Measurements from ENCODE around the gene FOXR1.

Gene FOXR1

DNA sequence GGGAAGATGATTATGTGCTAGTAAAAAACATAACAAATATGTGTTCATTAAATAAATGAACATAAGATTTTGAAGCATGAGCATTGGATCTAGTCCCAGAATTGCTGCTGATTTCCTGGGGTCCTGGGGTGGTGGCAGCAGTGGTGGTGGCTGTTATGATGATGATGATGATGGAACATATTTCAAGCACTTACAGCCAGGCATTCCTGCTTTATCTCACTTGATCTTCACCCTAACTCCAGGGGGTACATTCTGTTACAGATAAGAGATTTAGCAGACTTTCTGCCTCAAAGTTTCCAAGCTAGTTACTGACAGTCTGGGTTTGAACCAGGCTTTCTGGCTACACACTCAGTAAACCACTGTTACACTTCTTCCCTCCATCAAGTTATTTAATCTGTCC is 52.2 kb downstream of the FOXR1 start:
- no peak overlapping the region for H2BK15ac ChIP-seq (replicated peaks; ENCODE audit: low read depth)

DNA sequence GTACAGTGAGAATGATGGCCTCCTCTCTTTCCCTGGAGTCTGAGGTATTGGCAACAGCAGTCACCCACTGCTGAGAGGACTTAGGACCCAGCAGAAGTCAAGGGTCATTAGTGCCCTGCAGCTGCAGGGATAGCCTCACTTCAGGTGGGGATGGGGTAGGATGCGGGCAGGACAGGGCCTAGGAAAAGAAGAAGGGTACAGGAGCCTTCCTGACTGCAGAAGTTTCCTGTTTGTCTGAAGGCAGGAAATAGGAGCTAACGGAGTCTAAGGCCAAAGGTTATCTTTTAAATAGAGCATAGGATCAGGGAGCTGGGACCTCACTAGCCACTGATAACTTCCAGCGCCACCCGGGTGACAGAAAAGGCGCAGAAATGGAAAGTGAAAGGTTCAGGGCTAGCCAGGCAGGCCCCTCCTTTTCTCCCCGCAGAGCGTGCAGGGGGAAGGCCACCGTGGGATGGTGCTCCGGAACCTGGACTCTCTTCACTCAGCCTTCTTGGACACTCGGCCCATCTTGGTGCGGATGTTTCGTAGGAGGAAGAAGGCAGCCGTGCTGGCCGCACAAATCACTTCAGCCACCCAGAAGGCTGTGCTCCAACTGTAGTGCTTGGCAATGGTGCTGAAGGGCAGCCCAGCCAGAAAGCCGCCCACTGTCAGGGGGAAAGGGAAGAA is 53.0 kb downstream of the FOXR1 start:
- peaks cover 17% of the 10 kb centered on the region for H3K79me1 ChIP-seq (ENCODE audit: low read length)
- H2BK15ac ChIP-seq (replicated peaks; ENCODE audit: low read depth), result no peak overlapping the region
- peaks cover 18% of the 10 kb centered on the region for H3K4me1 ChIP-seq (ENCODE audit: control insufficient read depth, low read depth, low read length)
- peak; percentile 34 for DNase-seq
- H4K5ac ChIP-seq (ENCODE audit: low read length), result no peak overlapping the region
- no peak overlapping the region for H3K23ac ChIP-seq (ENCODE audit: low read length)
- WGBS (ENCODE audit: extremely low coverage, insufficient coverage, low lambda C conversion rate), result no CpG with 5 or more reads among the region's 15 CpGs
- no peak overlapping the region for H3K56ac ChIP-seq (ENCODE audit: low read length)
- peaks cover 2% of the 10 kb centered on the region for H3K36me3 ChIP-seq (ENCODE audit: control insufficient read depth, insufficient read depth, low read length)
- H3K4ac ChIP-seq (ENCODE audit: low read depth, low read length), result no peak overlapping the region
- H3K4me3 ChIP-seq (ENCODE audit: low read length), result no peak overlapping the region
- no peak overlapping the region for H3K9ac ChIP-seq (ENCODE audit: low read length)
- H3K27ac ChIP-seq (ENCODE audit: low read depth, low read length), result no peak overlapping the region
- H3K4me2 ChIP-seq (ENCODE audit: low read length), result no peak overlapping the region
- no peak overlapping the region for H2BK5ac ChIP-seq (ENCODE audit: low read length)
- no peak overlapping the region for H2AK5ac ChIP-seq (ENCODE audit: low read length)
- H3K18ac ChIP-seq (ENCODE audit: low read length), result no peak overlapping the region
- no peak overlapping the region for H4K8ac ChIP-seq (ENCODE audit: low read depth, low read length)
- no peak overlapping the region for H2BK120ac ChIP-seq (ENCODE audit: low read depth, low read length)
- peaks cover 12% of the 10 kb centered on the region for H3K79me2 ChIP-seq (ENCODE audit: control insufficient read depth, insufficient read depth, low read length)
- no peaks in the 10 kb centered on the region for H3K27me3 ChIP-seq (ENCODE audit: insufficient read depth, low read length, poor library complexity)

More for the DNA sequence above, 52.2 kb downstream of the FOXR1 start:
- Histone ChIP-seq H3K79me1 (ENCODE audit: low read length) (peaks cover 15% of the 10 kb centered on the region), H3K56ac (ENCODE audit: low read length) (no peak overlapping the region), H2BK5ac (ENCODE audit: low read length) (no peak overlapping the region), H3K4me2 (ENCODE audit: low read length) (no peak overlapping the region), H3K4me3 (ENCODE audit: low read length) (no peak overlapping the region), H3K79me2 (ENCODE audit: control insufficient read depth, insufficient read depth, low read length) (peaks cover 19% of the 10 kb centered on the region), H3K4ac (ENCODE audit: low read depth, low read length) (no peak overlapping the region), H3K27me3 (ENCODE audit: insufficient read depth, low read length, poor library complexity) (no peaks in the 10 kb centered on the region), H3K36me3 (ENCODE audit: control insufficient read depth, insufficient read depth, low read length) (peaks cover 2% of the 10 kb centered on the region), H3K9ac (ENCODE audit: low read length) (no peak overlapping the region), H2AK5ac (ENCODE audit: low read length) (no peak overlapping the region), H3K27ac (ENCODE audit: low read depth, low read length) (no peak overlapping the region), H3K4me1 (ENCODE audit: control insufficient read depth, low read depth, low read length) (peaks cover 12% of the 10 kb centered on the region), H2BK120ac (ENCODE audit: low read depth, low read length) (no peak overlapping the region), H3K18ac (ENCODE audit: low read length) (no peak overlapping the region), H4K8ac (ENCODE audit: low read depth, low read length) (no peak overlapping the region), H4K5ac (ENCODE audit: low read length) (no peak overlapping the region), H3K23ac (ENCODE audit: low read length) (no peak overlapping the region)
- peak; percentile 78 for DNase-seq

DNA sequence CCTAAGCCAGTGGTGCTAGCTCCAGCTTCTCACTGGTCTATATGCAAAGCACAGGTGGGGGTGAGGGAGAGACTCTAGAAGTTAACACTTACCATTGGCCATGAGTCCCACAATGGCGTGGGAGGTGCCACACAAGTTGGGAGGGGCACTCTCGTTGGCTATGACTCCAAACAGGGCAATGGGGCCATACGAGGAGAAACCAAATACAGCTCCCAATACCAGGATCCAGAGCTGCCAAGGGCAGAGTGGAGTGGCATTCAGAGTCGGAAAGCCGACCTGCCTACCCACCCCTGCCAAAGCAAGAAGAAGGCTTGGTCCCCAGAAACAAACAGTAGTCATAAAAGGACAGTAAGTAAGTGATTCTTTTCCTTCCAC is 53.5 kb downstream of the FOXR1 start:
- H3K4me2 ChIP-seq (ENCODE audit: low read length), result no peak overlapping the region
- no peak overlapping the region for H3K4ac ChIP-seq (ENCODE audit: low read depth, low read length)
- H3K18ac ChIP-seq (ENCODE audit: low read length), result no peak overlapping the region
- H3K56ac ChIP-seq (ENCODE audit: low read length), result no peak overlapping the region
- peaks cover 2% of the 10 kb centered on the region for H3K36me3 ChIP-seq (ENCODE audit: control insufficient read depth, insufficient read depth, low read length)
- peaks cover 15% of the 10 kb centered on the region for H3K79me1 ChIP-seq (ENCODE audit: low read length)
- no peak overlapping the region for H3K4me3 ChIP-seq (ENCODE audit: low read length)
- WGBS (ENCODE audit: extremely low coverage, insufficient coverage, low lambda C conversion rate), result no CpG with 5 or more reads among the region's 5 CpGs
- no peak overlapping the region for H3K27ac ChIP-seq (ENCODE audit: low read depth, low read length)
- H4K5ac ChIP-seq (ENCODE audit: low read length), result no peak overlapping the region
- H3K23ac ChIP-seq (ENCODE audit: low read length), result no peak overlapping the region
- no peak overlapping the region for H2BK5ac ChIP-seq (ENCODE audit: low read length)
- H3K9ac ChIP-seq (ENCODE audit: low read length), result no peak overlapping the region
- peaks cover 7% of the 10 kb centered on the region for H3K79me2 ChIP-seq (ENCODE audit: control insufficient read depth, insufficient read depth, low read length)
- H3K27me3 ChIP-seq (ENCODE audit: insufficient read depth, low read length, poor library complexity), result no peaks in the 10 kb centered on the region
- no peak overlapping the region for H2BK120ac ChIP-seq (ENCODE audit: low read depth, low read length)
- no peak overlapping the region for H4K8ac ChIP-seq (ENCODE audit: low read depth, low read length)
- H3K4me1 ChIP-seq (ENCODE audit: control insufficient read depth, low read depth, low read length), result peaks cover 16% of the 10 kb centered on the region
- no peak overlapping the region for H2BK15ac ChIP-seq (replicated peaks; ENCODE audit: low read depth)
- DNase-seq, result no peak
- no peak overlapping the region for H2AK5ac ChIP-seq (ENCODE audit: low read length)

DNA sequence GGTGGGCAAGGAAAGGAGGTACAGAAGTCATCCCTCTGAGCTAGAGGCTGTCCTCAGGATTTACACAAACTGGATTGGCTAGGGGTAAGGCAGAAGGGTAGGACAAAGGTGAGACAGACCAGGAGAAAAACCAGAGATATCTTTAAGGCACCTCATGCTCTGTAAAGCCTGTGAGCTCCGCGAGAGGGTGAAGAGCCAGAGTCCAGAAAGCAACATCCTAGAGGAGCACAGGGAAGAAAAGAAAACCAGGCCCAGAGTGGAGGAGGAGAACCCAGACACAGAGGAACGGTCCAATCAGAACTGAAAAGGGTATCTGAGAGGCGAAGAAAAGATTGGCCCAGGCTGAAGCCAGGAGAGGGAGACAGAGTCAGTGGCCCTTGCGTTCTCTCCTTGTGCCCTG is 54.0 kb downstream of the FOXR1 start:
- H3K4me1 ChIP-seq (ENCODE audit: control insufficient read depth, low read depth, low read length), result peaks cover 15% of the 10 kb centered on the region
- no peak overlapping the region for H2BK5ac ChIP-seq (ENCODE audit: low read length)
- H3K4ac ChIP-seq (ENCODE audit: low read depth, low read length), result no peak overlapping the region
- no peak overlapping the region for H3K18ac ChIP-seq (ENCODE audit: low read length)
- no peak overlapping the region for H4K5ac ChIP-seq (ENCODE audit: low read length)
- H3K79me1 ChIP-seq (ENCODE audit: low read length), result peaks cover 14% of the 10 kb centered on the region
- no peak overlapping the region for H3K4me3 ChIP-seq (ENCODE audit: low read length)
- no peaks in the 10 kb centered on the region for H3K27me3 ChIP-seq (ENCODE audit: insufficient read depth, low read length, poor library complexity)
- H2BK120ac ChIP-seq (ENCODE audit: low read depth, low read length), result no peak overlapping the region
- H3K56ac ChIP-seq (ENCODE audit: low read length), result no peak overlapping the region
- peaks cover 5% of the 10 kb centered on the region for H3K79me2 ChIP-seq (ENCODE audit: control insufficient read depth, insufficient read depth, low read length)
- no peak overlapping the region for H3K27ac ChIP-seq (ENCODE audit: low read depth, low read length)
- H4K8ac ChIP-seq (ENCODE audit: low read depth, low read length), result no peak overlapping the region
- no peak overlapping the region for H3K9ac ChIP-seq (ENCODE audit: low read length)
- no peak for DNase-seq
- no CpG with 5 or more reads among the region's 5 CpGs for WGBS (ENCODE audit: extremely low coverage, insufficient coverage, low lambda C conversion rate)
- H3K4me2 ChIP-seq (ENCODE audit: low read length), result no peak overlapping the region
- no peak overlapping the region for H3K23ac ChIP-seq (ENCODE audit: low read length)
- H2AK5ac ChIP-seq (ENCODE audit: low read length), result no peak overlapping the region
- H2BK15ac ChIP-seq (replicated peaks; ENCODE audit: low read depth), result no peak overlapping the region
- peaks cover 2% of the 10 kb centered on the region for H3K36me3 ChIP-seq (ENCODE audit: control insufficient read depth, insufficient read depth, low read length)

DNA sequence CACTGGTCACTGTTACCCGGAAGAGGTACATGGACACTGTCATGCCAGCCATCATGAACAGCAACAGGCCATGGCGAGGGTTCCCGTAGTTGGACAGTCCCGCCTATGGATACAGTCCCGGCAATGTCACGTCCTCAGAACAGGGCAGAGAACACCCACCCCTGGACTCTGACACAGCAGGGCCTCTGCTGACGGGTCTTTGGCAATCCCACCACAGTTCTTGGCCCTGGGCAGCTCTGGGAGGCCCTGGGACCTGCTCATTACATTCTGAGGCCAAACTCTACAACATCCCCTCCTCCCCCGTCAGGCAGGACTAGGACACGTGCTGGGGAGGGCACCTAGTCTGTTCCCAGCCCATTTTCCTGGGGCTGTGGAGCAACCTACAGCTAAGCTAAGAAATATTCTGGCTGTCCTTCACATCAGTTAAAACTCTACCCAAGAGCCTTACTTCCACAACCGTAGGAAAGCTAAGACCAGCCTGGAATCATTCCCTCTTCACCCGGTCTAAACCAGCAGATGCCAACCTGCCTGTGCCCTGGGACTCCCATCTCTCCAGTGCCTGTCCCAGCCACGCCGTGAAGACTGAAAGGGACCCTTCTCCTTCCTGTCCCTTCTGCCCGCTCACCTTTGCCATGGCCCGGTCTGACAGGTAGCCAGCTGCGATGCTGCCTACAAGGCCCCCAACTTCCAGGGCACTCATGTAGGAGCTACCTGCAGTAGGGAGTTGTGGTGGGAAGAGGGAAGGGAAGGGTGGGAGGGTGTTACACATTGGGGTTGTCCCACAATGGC is 54.6 kb downstream of the FOXR1 start:
- no peak overlapping the region for H2BK120ac ChIP-seq (ENCODE audit: low read depth, low read length)
- DNase-seq, result no peak
- H4K8ac ChIP-seq (ENCODE audit: low read depth, low read length), result no peak overlapping the region
- no peaks in the 10 kb centered on the region for H3K27me3 ChIP-seq (ENCODE audit: insufficient read depth, low read length, poor library complexity)
- no peak overlapping the region for H3K4ac ChIP-seq (ENCODE audit: low read depth, low read length)
- no peak overlapping the region for H3K23ac ChIP-seq (ENCODE audit: low read length)
- H3K79me1 ChIP-seq (ENCODE audit: low read length), result peaks cover 13% of the 10 kb centered on the region
- no CpG with 5 or more reads among the region's 16 CpGs for WGBS (ENCODE audit: extremely low coverage, insufficient coverage, low lambda C conversion rate)
- peaks cover 3% of the 10 kb centered on the region for H3K79me2 ChIP-seq (ENCODE audit: control insufficient read depth, insufficient read depth, low read length)
- no peak overlapping the region for H2AK5ac ChIP-seq (ENCODE audit: low read length)
- peaks cover 2% of the 10 kb centered on the region for H3K36me3 ChIP-seq (ENCODE audit: control insufficient read depth, insufficient read depth, low read length)
- H3K56ac ChIP-seq (ENCODE audit: low read length), result no peak overlapping the region
- no peak overlapping the region for H3K18ac ChIP-seq (ENCODE audit: low read length)
- no peak overlapping the region for H2BK5ac ChIP-seq (ENCODE audit: low read length)
- H3K27ac ChIP-seq (ENCODE audit: low read depth, low read length), result no peak overlapping the region
- no peak overlapping the region for H3K9ac ChIP-seq (ENCODE audit: low read length)
- peaks cover 15% of the 10 kb centered on the region for H3K4me1 ChIP-seq (ENCODE audit: control insufficient read depth, low read depth, low read length)
- no peak overlapping the region for H3K4me3 ChIP-seq (ENCODE audit: low read length)
- H2BK15ac ChIP-seq (replicated peaks; ENCODE audit: low read depth), result no peak overlapping the region
- no peak overlapping the region for H4K5ac ChIP-seq (ENCODE audit: low read length)
- H3K4me2 ChIP-seq (ENCODE audit: low read length), result no peak overlapping the region

Data from mesendoderm (in vitro differentiated cells).